IPS DF 6.9 (cell line): ENCODE measurements around the gene SLC39A5.
"Not testable (repeated sequence)": the region's sequence is repeated elsewhere in the genome, so short reads cannot be mapped to it uniquely, and the experiment has no call there.

ENCODE experiments used
- DNase-seq: peaks from one replicate; pipeline ENCODE4 v3.0.0-alpha.2; 2013; ENCODE audit warnings: low read depth, low spot score
- H3K27ac ChIP-seq: one replicate; pipeline ENCODE4 v1.5.1; 2013; ENCODE audit warnings: low read length, control low read depth
- H3K27me3 ChIP-seq: 2 replicates; pipeline ENCODE4 v1.6.1; 2013; ENCODE audit warnings: mild to moderate bottlenecking, low read length; ENCODE audit not compliant: control insufficient read depth, insufficient read depth
- H3K36me3 ChIP-seq: 2 replicates; pipeline ENCODE4 v1.6.1; 2013; ENCODE audit warnings: low read length; ENCODE audit not compliant: control insufficient read depth, insufficient read depth
- H3K4me1 ChIP-seq: 2 replicates; pipeline ENCODE4 v1.6.1; 2013; ENCODE audit warnings: low read length; ENCODE audit not compliant: control insufficient read depth, insufficient read depth
- H3K4me3 ChIP-seq: 2 replicates; pipeline ENCODE4 v1.5.1; 2013; ENCODE audit warnings: mild to moderate bottlenecking, low read length
- H3K9me3 ChIP-seq: 2 replicates; pipeline ENCODE4 v1.6.1; 2013; ENCODE audit warnings: low read length, inconsistent platforms; ENCODE audit not compliant: control insufficient read depth, insufficient read depth
- WGBS: extraction: QIAGEN DNeasy Blood & Tissue Kit; methylation state at CpG from one replicate; pipeline ENCODE4 v1.1.7; 2013; ENCODE audit warnings: mixed read lengths, missing lambda C conversion rate; ENCODE audit not compliant: insufficient read length, insufficient coverage; 5-methylcytosine and 5-hydroxymethylcytosine counted together

Gene SLC39A5

DNA sequence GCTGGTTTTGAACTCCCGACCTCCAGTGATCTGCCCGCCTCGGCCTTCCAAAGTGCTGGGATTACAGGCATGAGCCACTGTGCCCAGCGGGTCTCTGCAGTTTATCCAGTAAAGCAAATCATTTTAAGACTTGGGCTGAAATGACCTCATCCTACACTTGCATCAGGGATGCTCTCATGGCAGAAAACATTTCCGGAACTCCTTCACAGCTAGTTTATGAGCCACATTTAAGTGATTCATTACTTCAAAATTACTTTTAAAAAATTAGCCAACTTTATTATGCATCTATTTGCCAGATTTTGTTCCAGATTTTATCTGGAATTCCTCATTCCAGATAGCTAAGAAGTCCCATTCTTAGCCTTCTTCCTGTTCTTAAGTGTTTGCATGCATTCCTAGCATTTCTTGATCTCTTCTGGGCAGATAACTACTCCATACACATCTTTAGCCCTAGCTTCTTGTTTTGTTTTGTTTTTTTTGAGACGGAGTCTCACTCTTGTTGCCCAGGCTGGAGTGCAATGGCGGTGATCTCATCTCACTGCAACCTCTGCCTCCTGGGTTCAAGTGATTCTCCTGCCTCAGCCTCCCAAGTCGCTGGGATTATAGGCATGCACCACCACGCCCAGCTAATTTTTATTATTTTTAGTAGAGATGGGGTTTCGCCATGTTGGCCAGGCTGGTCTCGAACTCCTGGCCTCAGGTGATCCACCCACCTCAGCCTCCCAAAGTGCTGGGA is 32.9 kb upstream of the SLC39A5 start:
- not testable (repeated sequence) for H3K4me3 ChIP-seq, H3K4me1 ChIP-seq, H3K36me3 ChIP-seq, H3K27ac ChIP-seq, DNase-seq, H3K9me3 ChIP-seq, H3K27me3 ChIP-seq
- no CpG with 5 or more reads among the region's 11 CpGs for WGBS

DNA sequence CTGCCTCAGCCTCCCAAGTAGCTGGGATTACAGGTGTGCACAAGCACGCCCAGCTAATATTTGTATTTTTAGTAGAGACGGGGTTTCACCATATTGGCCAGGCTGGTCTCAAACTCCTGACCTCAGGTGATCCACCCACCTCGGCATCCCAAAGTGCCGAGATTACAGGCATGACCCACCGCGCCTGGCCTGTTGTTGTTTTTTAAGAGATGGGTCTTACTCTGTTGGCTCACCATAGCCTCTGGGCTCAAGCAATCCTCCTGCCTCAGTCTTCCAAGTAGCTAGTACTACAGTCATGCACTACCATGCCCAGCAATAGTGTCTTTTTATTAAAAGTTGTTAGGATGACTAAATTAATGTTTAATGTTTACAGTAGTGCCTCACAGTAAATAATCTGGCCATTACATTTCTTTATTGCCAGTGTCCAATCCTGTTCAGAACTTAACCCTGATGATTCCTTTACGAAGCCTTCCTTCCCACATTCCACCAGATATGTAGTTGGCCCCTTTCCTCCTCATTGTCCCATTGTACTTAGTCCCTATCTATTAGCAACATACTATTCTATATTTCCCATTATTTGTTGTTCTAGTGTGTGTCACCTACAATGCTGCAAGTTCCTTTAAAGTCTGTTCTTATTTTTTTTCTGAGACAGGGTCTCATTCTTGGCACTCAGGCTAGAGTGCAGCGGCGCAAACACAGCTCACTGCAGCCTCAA is 31.8 kb upstream of the SLC39A5 start:
- Histone ChIP-seq H3K4me1 (no peaks in the 10 kb centered on the region), H3K9me3 (no peaks in the 10 kb centered on the region), H3K27ac (no peak overlapping the region), H3K4me3 (no peak overlapping the region), H3K36me3 (no peaks in the 10 kb centered on the region), H3K27me3 (no peaks in the 10 kb centered on the region)
- DNase-seq, result no peak
- WGBS, result no CpG with 5 or more reads among the region's 9 CpGs

DNA sequence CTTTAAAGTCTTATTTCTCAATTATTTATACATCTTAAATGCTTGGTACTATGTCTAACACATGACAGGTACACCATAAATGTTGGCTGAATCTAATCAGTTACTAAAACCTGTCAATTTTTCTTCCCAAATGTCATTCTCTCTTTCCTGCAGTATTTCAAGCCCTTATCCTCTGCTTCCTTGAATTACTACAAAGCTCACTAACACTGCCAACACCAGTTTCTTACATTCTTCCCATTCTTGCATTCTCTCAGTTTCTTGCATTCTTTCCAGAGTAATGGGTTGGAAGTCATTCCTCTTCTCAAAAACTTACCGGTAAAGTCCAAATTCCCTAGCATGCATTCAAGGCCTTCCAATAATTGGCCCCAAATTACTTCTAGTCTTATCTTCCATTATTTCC is 31.0 kb upstream of the SLC39A5 start:
- no peak for DNase-seq
- H3K27ac ChIP-seq, result no peak overlapping the region
- H3K27me3 ChIP-seq, result no peaks in the 10 kb centered on the region
- H3K9me3 ChIP-seq, result no peaks in the 10 kb centered on the region
- H3K4me3 ChIP-seq, result no peak overlapping the region
- whole genome bisulfite sequencing, result no CpG with 5 or more reads among the region's 1 CpG
- H3K36me3 ChIP-seq, result no peaks in the 10 kb centered on the region
- no peaks in the 10 kb centered on the region for H3K4me1 ChIP-seq

DNA sequence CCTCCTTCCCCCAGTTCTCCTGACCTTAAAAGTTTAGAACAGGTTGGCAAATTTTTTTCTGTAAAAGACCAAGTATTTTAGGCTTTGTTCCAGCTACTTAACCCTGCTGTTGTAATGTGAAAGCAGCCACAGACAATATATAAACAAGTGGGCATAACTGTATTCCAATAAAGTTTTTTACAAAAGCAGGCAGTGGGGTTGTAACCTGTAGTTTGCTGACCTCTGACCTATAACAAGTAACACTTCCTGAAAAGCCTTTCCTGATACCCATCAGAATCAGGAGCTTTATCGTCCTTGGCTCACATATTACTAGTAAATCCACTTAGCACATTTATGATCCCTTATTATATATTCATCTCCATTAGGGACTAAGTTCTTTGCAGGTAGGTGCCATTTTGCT is 27.5 kb upstream of the SLC39A5 start:
- Histone ChIP-seq H3K4me3 (no peak overlapping the region), H3K36me3 (peaks cover 14% of the 10 kb centered on the region; the same call in 1 of the 2 replicates), H3K27ac (no peak overlapping the region), H3K4me1 (no peaks in the 10 kb centered on the region), H3K27me3 (no peaks in the 10 kb centered on the region), H3K9me3 (no peaks in the 10 kb centered on the region)
- no peak for DNase-seq
- WGBS, result no CpG with 5 or more reads among the region's 1 CpG

DNA sequence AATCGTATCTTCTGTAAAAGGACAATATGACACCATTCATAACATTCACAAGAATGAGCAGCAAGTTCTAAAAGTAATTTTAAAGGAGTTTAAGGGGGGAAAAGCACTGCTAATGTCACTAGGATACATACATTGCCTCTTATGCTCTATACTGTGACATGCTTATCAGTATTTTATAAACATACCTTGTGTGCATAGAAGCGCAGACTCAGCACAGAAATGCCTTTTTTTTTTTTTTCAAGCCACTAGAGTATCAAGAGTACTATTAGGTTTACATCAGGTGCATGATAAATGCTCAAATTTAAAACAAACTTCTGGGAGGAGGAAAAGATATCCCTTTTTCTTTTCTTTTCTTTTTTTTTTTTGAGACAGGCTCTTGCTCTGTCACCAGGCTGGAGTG is 27.0 kb upstream of the SLC39A5 start:
- Histone ChIP-seq H3K9me3 (no peaks in the 10 kb centered on the region), H3K4me3 (no peak overlapping the region), H3K27me3 (no peaks in the 10 kb centered on the region), H3K36me3 (peaks cover 18% of the 10 kb centered on the region; the same call in 1 of the 2 replicates), H3K4me1 (no peaks in the 10 kb centered on the region), H3K27ac (no peak overlapping the region)
- WGBS, result no CpG with 5 or more reads among the region's 2 CpGs
- DNase-seq, result no peak

DNA sequence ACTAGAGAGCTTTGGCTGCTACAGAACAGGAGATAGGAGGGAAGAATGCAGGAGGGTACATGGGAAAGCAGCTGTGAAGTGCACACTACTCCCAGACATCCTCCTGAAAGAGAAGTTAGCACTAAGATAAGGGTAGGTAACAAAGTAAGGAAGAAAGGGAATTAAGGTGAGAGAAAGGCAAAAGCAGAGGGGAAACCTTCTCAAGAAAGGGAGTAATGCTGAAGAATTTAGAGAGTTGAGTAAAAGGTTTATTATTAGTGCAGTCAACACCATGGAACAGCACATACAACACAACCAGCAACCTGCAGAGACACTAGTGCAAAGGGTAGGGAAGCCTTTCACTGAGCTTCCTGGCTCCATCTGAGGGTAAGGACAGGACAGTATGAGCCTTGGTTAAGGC is 25.6 kb upstream of the SLC39A5 start:
- no peak for DNase-seq
- H3K27me3 ChIP-seq, result no peaks in the 10 kb centered on the region
- no peaks in the 10 kb centered on the region for H3K9me3 ChIP-seq
- H3K36me3 ChIP-seq, result peaks cover 22% of the 10 kb centered on the region; the same call in 1 of the 2 replicates
- H3K4me1 ChIP-seq, result no peaks in the 10 kb centered on the region
- no peak overlapping the region for H3K27ac ChIP-seq
- H3K4me3 ChIP-seq, result no peak overlapping the region

DNA sequence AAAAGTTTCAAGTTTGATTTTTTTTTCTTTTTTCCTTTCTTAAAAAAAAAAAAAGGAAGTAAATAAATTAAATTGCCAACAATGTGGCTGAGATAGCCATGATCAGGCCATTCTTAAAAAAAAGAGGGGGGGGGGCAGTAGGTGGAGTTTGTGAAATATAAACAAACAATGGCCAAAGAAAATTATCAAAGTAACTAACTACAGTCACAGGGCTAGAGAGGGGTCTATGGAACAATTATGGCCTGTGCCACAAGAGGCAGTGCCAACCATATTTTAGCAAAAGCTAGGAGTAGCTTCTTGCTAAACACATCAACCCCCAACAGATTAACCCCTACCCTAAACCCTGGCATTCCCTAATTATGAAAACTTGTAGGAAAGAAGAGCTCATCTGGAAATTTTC is 24.4 kb upstream of the SLC39A5 start:
- no peak overlapping the region for H3K4me3 ChIP-seq
- no peak overlapping the region for H3K27ac ChIP-seq
- peaks cover 27% of the 10 kb centered on the region for H3K36me3 ChIP-seq
- no peaks in the 10 kb centered on the region for H3K27me3 ChIP-seq
- no peaks in the 10 kb centered on the region for H3K9me3 ChIP-seq
- no peaks in the 10 kb centered on the region; the same call in 1 of the 2 replicates for H3K4me1 ChIP-seq
- no peak for DNase-seq

DNA sequence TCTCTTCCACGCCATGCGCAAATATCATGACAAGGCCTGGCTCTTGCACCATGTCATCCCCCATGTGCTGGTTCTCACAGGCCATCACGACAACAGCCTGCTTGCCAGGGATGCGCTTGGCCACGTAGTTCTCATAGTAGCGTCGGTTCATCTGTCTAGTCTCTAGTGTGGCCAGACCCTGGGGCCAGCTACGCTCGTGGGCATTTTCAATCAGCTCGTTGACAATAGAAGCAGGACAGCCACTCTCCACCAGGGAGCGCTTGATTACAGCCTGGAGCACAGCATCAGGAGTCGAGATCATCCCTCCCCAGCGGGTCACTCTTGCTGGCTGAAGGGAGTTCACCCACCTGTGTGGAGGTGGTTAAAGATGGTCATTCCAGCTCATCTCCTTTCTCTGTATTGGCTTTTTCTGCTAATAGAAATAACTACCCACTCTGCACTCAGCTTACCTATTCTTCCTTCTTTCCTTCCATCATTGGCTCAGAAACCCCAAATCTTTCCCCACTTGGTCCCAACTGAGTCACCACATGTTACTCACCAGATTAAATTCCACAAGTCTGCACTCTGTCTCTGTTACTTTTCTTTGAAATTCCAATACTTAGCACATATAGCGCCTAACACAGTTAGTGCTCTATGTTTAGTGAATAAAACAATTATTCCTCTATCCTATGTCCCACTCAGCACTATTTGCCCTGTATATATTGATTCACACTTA is 23.2 kb upstream of the SLC39A5 start:
- Histone ChIP-seq H3K36me3 (peaks cover 32% of the 10 kb centered on the region), H3K4me3 (no peak overlapping the region), H3K27ac (no peak overlapping the region), H3K9me3 (no peaks in the 10 kb centered on the region), H3K27me3 (no peaks in the 10 kb centered on the region), H3K4me1 (no peaks in the 10 kb centered on the region; the same call in 1 of the 2 replicates)
- no peak for DNase-seq
- no CpG with 5 or more reads among the region's 14 CpGs for WGBS

DNA sequence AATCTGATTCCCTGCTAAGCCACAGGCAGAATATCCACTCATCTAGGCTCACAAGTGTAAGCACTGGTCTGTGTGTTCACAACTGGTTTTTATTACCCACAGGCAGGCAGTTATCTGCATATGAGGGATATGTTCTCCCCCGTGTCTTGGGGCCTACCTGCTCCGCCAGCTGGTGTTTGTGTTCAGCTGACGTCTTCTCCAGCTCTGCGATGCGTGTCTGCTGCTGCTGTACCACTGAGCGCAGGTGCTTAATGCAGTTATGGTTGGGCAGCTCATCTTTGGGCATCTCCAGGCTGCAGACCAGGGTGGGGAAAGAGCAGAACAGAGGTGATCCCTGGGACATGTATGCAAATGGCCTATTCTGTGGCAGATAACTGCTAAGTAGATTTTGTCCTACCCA is 21.8 kb upstream of the SLC39A5 start:
- Histone ChIP-seq H3K27me3 (no peaks in the 10 kb centered on the region), H3K4me1 (no peaks in the 10 kb centered on the region; the same call in 1 of the 2 replicates), H3K27ac (no peak overlapping the region), H3K4me3 (no peak overlapping the region), H3K36me3 (peaks cover 40% of the 10 kb centered on the region), H3K9me3 (no peaks in the 10 kb centered on the region)
- no CpG with 5 or more reads among the region's 6 CpGs for WGBS
- no peak for DNase-seq

DNA sequence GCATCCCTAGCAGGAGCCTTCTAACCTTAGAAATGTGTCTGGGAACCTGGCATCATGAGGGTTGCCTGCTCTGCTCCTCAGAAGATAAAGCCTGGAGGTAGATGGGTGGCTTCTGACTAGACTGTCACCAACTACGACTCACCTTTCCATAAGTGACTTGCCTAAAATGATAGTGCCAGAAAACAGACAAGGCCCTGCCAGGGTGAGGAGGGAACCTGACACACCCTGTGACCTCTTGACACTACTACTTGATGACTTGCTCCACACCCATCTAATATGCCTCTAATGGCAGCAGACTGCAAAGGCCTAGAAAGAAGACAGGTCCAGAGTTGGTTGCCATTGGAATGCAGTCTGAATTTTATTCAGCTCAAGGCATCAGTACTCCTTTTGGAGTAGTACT is 17.5 kb upstream of the SLC39A5 start:
- no peak for DNase-seq
- WGBS, result no CpG with 5 or more reads among the region's 1 CpG
- Histone ChIP-seq H3K36me3 (peaks cover 40% of the 10 kb centered on the region), H3K27ac (no peak overlapping the region), H3K27me3 (no peaks in the 10 kb centered on the region), H3K9me3 (no peaks in the 10 kb centered on the region), H3K4me1 (no peaks in the 10 kb centered on the region; the same call in 1 of the 2 replicates), H3K4me3 (no peak overlapping the region)
